Testis (tissue), 3 donors: ENCODE data around the gene CITED1. TPM values are rescaled to one million over a fixed set of nuclear protein-coding genes. Genes with fewer than 3 reads are reported as not detected.

ENCODE experiments used
- DNase-seq: peaks from one replicate; pipeline ENCODE4 v3.0.0-alpha.2; 2019
- H3K27ac ChIP-seq, 2 donors: fragments of 200-600 bp; sonication (generic); one replicate each; pipeline ENCODE4 v1.5.1; 2019
- H3K27me3 ChIP-seq: fragments of 200-600 bp; sonication (generic); one replicate; pipeline ENCODE4 v1.5.1; 2019
- H3K36me3 ChIP-seq: fragments of 200-600 bp; sonication (generic); one replicate; pipeline ENCODE4 v1.5.1; 2017; ENCODE audit warnings: low read depth; ENCODE audit errors: missing control alignments
- H3K4me1 ChIP-seq: fragments of 200-600 bp; sonication (generic); one replicate; pipeline ENCODE4 v1.5.1; 2019
- H3K4me3 ChIP-seq, 2 donors: fragments of 200-600 bp; sonication (generic); one replicate each; pipeline ENCODE4 v1.5.1; 2017 to 2019
- H3K9me3 ChIP-seq: fragments of 200-600 bp; sonication (generic); one replicate; pipeline ENCODE4 v1.5.1; 2017
- CTCF ChIP-seq, 3 experiments: fragments of 450-650 bp in 2 of 3; fragments of 200-600 bp in 1 of 3; sonication (generic) in 1 of 3; IDR thresholded peaks; one replicate each; pipeline ENCODE4 v1.5.1; 2016 to 2019; ENCODE audit warnings: antibody characterized with exemption in 3 of 3, mild to moderate bottlenecking in 2 of 3, moderate library complexity in 1 of 3
- POLR2A ChIP-seq: fragments of 450-650 bp; IDR thresholded peaks from one replicate; pipeline ENCODE4 v1.6.1; 2017; ENCODE audit warnings: antibody characterized with exemption, mild to moderate bottlenecking, moderate library complexity
- WGBS, 2 donors: methylation state at CpG; one replicate each; pipeline ENCODE4 v1.1.5; 2018; 5-methylcytosine and 5-hydroxymethylcytosine counted together
- intact Hi-C: fragments of 100-400 bp; cut with DNase I; formaldehyde crosslinking; loops from one replicate; pipeline ENCODE4 v1.15.1; 2023; ENCODE audit warnings: low total_unique reads
- polyA plus RNA-seq: library from polyadenylated mRNA; stranded (reverse); fragments of 350-450 nt; fragmentation: Illumina TruSeq; extraction: RNeasy Lipid Tissue Mini Kit (QIAGEN cat#74804); gene quantifications from one replicate; pipeline ENCODE4 v1.2.3, GENCODE V29; 2014; ENCODE audit warnings: low read depth, low replicate concordance; ENCODE audit not compliant: insufficient read depth
- total RNA-seq, 2 donors: library from RNA; depleted of rRNA; stranded (reverse); fragments of >200 nt; gene quantifications; one replicate each; pipeline ENCODE4 v1.2.3, GENCODE V29; 2016

The CITED1 gene
- total and polyA plus RNA-seq, 3 donors from 2014 or later, result 323 to 593 (median 439) TPM

- Histone ChIP-seq H3K4me3 (no peak overlapping the region), H3K27me3 (no peaks in the 10 kb centered on the region), H3K4me1 (no peaks in the 10 kb centered on the region), H3K9me3 (no peaks in the 10 kb centered on the region), H3K27ac (no peak overlapping the region), H3K36me3 (no peaks in the 10 kb centered on the region)
- 74 to 82% methylated on average over 4 of the region's 4 CpGs for WGBS, 2 donors
- DNase-seq, result no peak
- TF ChIP-seq POLR2A (no peak), CTCF (IDR thresholded peaks at IDR 0.05) (no peak)
- intact Hi-C loops, result no loop called here
These were observed 5.7 kb downstream of the CITED1 start for GRCh38 chrX:72299891-72300630.

- TF ChIP-seq POLR2A (no peak), CTCF (IDR thresholded peaks at IDR 0.05) (no peak)
- Histone ChIP-seq H3K4me1 (no peaks in the 10 kb centered on the region), H3K27ac (no peak overlapping the region), H3K27me3 (no peaks in the 10 kb centered on the region), H3K9me3 (no peaks in the 10 kb centered on the region), H3K4me3 (no peak overlapping the region), H3K36me3 (no peaks in the 10 kb centered on the region)
- intact Hi-C loops, result no loop called here
- WGBS, 2 donors, result 70 to 72% methylated on average over 2 to 4 of the region's 4 CpGs
- DNase-seq, result no peak
These were observed 7.6 kb downstream of the CITED1 start for GRCh38 chrX:72297953-72298730.

GRCh38 chrX:72296991-72297390, 8.7 kb downstream of the CITED1 start:
- DNase-seq, result no peak
- intact Hi-C loops, result no loop called here
- no peaks in the 10 kb centered on the region for H3K36me3 ChIP-seq
- no peaks in the 10 kb centered on the region for H3K9me3 ChIP-seq
- no peak overlapping the region for H3K27ac ChIP-seq
- no peak overlapping the region for H3K4me3 ChIP-seq
- WGBS, 2 donors, result 89 to 96% methylated on average over 1 of the region's 1 CpG
- no peaks in the 10 kb centered on the region for H3K27me3 ChIP-seq
- TF ChIP-seq CTCF (IDR thresholded peaks at IDR 0.05) (no peak), POLR2A (no peak)
- no peaks in the 10 kb centered on the region for H3K4me1 ChIP-seq

GRCh38 chrX:72295745-72296144, 10.0 kb downstream of the CITED1 start:
- DNase-seq, result no peak
- 86% methylated on average over 5 of the region's 5 CpGs; no CpG with 5 or more reads in 1 of the 2 donors for whole genome bisulfite sequencing, 2 donors

More at GRCh38 chrX:72295745-72296144, 10.0 kb downstream of the CITED1 start:
- H3K9me3 ChIP-seq, result no peaks in the 10 kb centered on the region
- H3K27me3 ChIP-seq, result no peaks in the 10 kb centered on the region
- no peak overlapping the region for H3K27ac ChIP-seq
- H3K36me3 ChIP-seq, result no peaks in the 10 kb centered on the region
- intact Hi-C loops, result no loop called here
- H3K4me3 ChIP-seq, result no peak overlapping the region
- H3K4me1 ChIP-seq, result no peaks in the 10 kb centered on the region
- TF ChIP-seq POLR2A (no peak), CTCF (IDR thresholded peaks at IDR 0.05) (no peak)
